Erythroblast (primary cell): ENCODE measurements around the gene GNG13.

Experiments used
- GATA1 ChIP-seq: IDR thresholded peaks from 2 replicates; pipeline ENCODE4 v1.6.1; 2011; ENCODE audit warnings: low read depth, mild to moderate bottlenecking, control low read depth, low read length, moderate library complexity
- POLR2A ChIP-seq: IDR thresholded peaks from 2 replicates; pipeline ENCODE4 v1.6.1; 2011; ENCODE audit warnings: mild to moderate bottlenecking, low read length

DNA sequence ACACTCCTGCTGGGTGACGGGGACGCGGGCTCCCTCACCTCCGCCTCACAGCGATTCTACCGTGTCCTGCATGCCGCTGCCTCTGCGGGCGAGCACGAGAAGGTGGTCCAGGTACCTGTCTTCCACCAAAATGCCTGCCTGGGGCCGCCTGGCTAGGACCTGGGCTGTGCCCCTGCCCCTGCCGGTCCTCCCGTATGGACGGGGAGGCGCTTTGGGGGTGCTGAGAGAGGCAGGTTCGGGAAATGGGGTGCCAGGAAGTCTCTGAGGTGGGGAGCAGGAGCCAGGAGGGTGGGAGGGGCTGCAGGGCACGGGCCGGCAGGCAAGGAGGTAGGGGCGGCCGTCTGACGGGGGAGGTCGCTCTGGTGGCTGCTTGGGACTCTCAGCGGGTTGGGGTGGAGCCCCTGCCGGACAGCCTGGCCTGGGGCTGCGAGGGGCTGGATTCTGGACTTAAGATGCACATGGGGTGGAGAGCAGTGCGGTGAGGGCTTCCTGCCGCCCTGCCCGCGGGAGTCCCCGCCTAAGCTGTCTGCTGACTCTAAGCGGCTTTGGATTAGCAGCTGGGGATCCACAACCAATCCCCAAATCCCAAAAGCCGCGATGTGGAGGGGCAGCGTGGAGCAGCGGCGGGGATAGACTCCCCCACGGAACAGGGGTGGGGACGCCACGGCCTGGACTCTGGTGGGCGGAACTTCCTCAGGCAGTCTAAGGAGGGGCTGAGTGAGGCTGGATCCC lies 6.3 kb downstream of the GNG13 start:
- no peak for TF ChIP-seq POLR2A
- TF ChIP-seq GATA1, result no peak
